ENCODE results near the gene SLC23A3.

DNA sequence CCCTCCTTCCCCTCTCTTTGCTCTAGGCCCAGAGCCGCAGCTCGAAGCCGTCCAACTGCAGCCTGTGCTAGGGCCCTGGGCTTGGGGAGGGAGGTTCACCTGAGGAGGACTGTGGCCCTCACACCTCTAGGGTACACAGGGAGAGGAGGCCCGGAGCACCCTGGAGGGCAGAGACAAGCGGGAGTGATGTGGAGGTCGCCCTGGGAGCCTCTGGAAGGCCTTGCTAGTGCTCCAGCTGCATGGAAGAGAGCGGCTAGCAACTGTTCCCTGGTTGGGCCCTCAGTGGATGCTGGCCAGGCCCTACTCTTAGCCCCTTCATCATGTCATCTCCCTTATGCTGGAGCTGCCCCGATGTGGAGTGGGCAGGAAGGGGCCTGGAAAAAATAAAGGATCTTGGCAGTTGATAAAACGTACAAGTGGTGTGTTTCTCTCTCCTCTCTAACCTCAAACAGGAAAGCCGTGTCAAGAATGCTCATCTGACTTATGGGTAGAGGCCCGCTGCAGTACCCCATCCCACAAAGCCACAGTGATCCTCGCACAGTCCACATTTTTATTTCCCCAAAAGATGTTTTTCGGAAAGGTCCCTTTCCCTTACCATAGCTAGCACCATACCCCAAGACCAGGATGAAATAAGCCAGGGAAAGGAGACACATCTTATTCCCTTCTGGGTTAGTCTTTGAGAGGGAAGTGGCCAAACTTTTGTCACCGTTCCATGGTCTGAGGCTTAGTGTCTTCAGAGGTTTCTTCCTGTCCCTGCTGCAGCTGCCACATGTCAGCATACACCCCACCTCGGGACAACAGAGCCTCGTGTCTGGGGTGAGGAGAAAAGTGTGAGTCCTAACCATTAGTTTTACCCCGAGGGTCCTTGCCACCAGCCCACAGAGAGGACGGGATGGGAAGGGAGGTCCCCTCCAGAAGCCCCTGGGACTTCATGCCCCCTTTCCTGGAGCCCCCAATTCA, 39.7 kb upstream of the SLC23A3 start:
- TF ChIP-seq SP1 (IDR thresholded peaks at IDR 0.05) (no peak), NFRKB (IDR thresholded peaks at IDR 0.05) (no peak), ZNF384 (IDR thresholded peaks at IDR 0.05) (no peak), FOXA1 (IDR thresholded peaks at IDR 0.05) (no peak), FOXM1 (IDR thresholded peaks at IDR 0.05; ENCODE audit: borderline replicate concordance) (no peak), ELF4 (IDR thresholded peaks at IDR 0.05) (no peak), PKNOX1 (IDR thresholded peaks at IDR 0.05) (no peak), SUZ12 (IDR thresholded peaks at IDR 0.05) (no peak), TARDBP (IDR thresholded peaks at IDR 0.05) (no peak), ARNT (IDR thresholded peaks at IDR 0.05) (no peak), BHLHE40 (IDR thresholded peaks at IDR 0.05; ENCODE audit: borderline replicate concordance) (no peak), FOXK2 (IDR thresholded peaks at IDR 0.05) (no peak), CTBP1 (IDR thresholded peaks at IDR 0.05; ENCODE audit: borderline replicate concordance) (no peak), L3MBTL2 (conservative IDR thresholded peaks at IDR 0.05) (no peak)

Data from HEK293T (cell line).